Astrocyte (in vitro differentiated cells and primary cell): ENCODE results near the gene WDR37. TPM values are rescaled to one million over a fixed set of nuclear protein-coding genes. Genes with fewer than 3 reads are reported as not detected.

Experiments used
- DNase-seq: peaks from one replicate; pipeline ENCODE4 v3.0.0-alpha.2; 2010; ENCODE audit warnings: low read depth
- FAIRE-seq: peaks from 2 replicates; lab custom pipeline; 2011; peaks lifted over from hg19 to GRCh38; lab: Jason Lieb, UNC
- H2AFZ ChIP-seq: 2 replicates; pipeline ENCODE4 v1.6.0; 2012; ENCODE audit warnings: low read depth, low read length, inconsistent platforms
- H3K27ac ChIP-seq: 2 replicates; pipeline ENCODE4 v1.5.1; 2011; ENCODE audit warnings: low read depth, low read length, inconsistent platforms
- H3K27me3 ChIP-seq: 2 replicates; pipeline ENCODE4 v1.6.0; 2011; ENCODE audit warnings: low read length, inconsistent platforms; ENCODE audit not compliant: insufficient read depth
- H3K36me3 ChIP-seq: 2 replicates; pipeline ENCODE4 v1.5.1; 2011; ENCODE audit warnings: low read length, inconsistent platforms; ENCODE audit not compliant: insufficient read depth
- H3K4me1 ChIP-seq: 2 replicates; pipeline ENCODE4 v1.5.1; 2011; ENCODE audit warnings: low read length, inconsistent platforms; ENCODE audit not compliant: insufficient read depth
- H3K4me2 ChIP-seq: 2 replicates; pipeline ENCODE4 v1.6.0; 2012; ENCODE audit warnings: low read length, inconsistent platforms
- H3K4me3 ChIP-seq: 2 replicates; pipeline ENCODE4 v1.5.1; 2011; ENCODE audit warnings: low read depth, mild to moderate bottlenecking, low read length, inconsistent platforms; ENCODE audit not compliant: insufficient read depth
- H3K79me2 ChIP-seq: 2 replicates; pipeline ENCODE4 v1.6.0; 2012; ENCODE audit warnings: mild to moderate bottlenecking, low read length, inconsistent platforms; ENCODE audit not compliant: insufficient read depth
- H3K9ac ChIP-seq: 2 replicates; pipeline ENCODE4 v1.6.0; 2012; ENCODE audit warnings: mild to moderate bottlenecking, low read length, inconsistent platforms
- H3K9me3 ChIP-seq: 2 replicates; pipeline ENCODE4 v1.5.1; 2012; ENCODE audit warnings: low read depth, mild to moderate bottlenecking, low read length, inconsistent platforms; ENCODE audit not compliant: insufficient read depth
- H4K20me1 ChIP-seq: 2 replicates; pipeline ENCODE4 v1.6.0; 2012; ENCODE audit warnings: low read length, inconsistent platforms; ENCODE audit not compliant: insufficient read depth
- H3K27ac Mint-ChIP-seq: one replicate; pipeline ENCODE4 v1.8.0; 2021; ENCODE audit warnings: mild to moderate bottlenecking, mixed read lengths; ENCODE audit not compliant: unreplicated experiment
- H3K27me3 Mint-ChIP-seq: one replicate; pipeline ENCODE4 v1.8.0; 2021; ENCODE audit warnings: low read depth, mixed read lengths; ENCODE audit not compliant: unreplicated experiment
- H3K36me3 Mint-ChIP-seq: one replicate; pipeline ENCODE4 v1.8.0; 2021; ENCODE audit warnings: low read depth, mixed read lengths; ENCODE audit not compliant: unreplicated experiment
- H3K4me1 Mint-ChIP-seq: one replicate; pipeline ENCODE4 v1.8.0; 2021; ENCODE audit warnings: low read depth, mixed read lengths; ENCODE audit not compliant: unreplicated experiment
- H3K4me3 Mint-ChIP-seq: one replicate; pipeline ENCODE4 v1.8.0; 2021; ENCODE audit warnings: mild to moderate bottlenecking, moderate library complexity, mixed read lengths; ENCODE audit not compliant: unreplicated experiment
- H3K9me3 Mint-ChIP-seq: one replicate; pipeline ENCODE4 v1.8.0; 2021; ENCODE audit warnings: mild to moderate bottlenecking, mixed read lengths; ENCODE audit not compliant: unreplicated experiment
- CTCF ChIP-seq: IDR thresholded peaks from 2 replicates; pipeline ENCODE4 v1.5.1; 2011; ENCODE audit warnings: low read depth, mild to moderate bottlenecking, inconsistent platforms, low read length, moderate library complexity; ENCODE audit not compliant: insufficient read depth
- EZH2 ChIP-seq: IDR thresholded peaks from 2 replicates; pipeline ENCODE4 v1.6.1; 2012; ENCODE audit warnings: mild to moderate bottlenecking, low read length, inconsistent platforms; ENCODE audit not compliant: insufficient read depth
- total RNA-seq: library from RNA; stranded (reverse); gene quantifications from 2 replicates; pipeline ENCODE4 v1.2.1, GENCODE V29; 2021

WDR37 gene
- total RNA-seq, 1 donor from 2014 or later = 22.8 TPM

DNA sequence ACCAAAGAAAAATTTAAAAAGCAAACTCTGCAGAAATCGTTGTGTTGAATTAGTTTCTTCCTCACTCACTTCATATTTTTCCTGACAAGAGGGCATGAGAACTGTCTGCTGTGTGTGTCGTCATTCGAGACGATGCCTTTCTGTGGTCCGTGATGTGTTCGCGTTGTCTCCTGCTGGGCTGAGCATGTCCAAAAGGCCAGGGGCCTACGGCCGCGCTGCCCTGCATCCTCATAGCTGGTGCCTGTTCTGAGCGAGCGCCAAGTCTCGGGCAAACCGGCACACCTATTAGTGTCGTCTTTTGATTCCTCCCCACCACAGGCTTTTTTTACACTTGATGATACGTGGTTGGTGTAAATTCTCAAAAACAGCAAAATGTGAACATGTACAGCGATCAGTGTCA is 27.4 kb downstream of the WDR37 start:
- Histone ChIP-seq H2AFZ (no peak overlapping the region), H4K20me1 (peaks cover 33% of the 10 kb centered on the region), H3K9ac (no peak overlapping the region), H3K79me2 (peaks cover 7% of the 10 kb centered on the region), H3K27me3 (no peaks in the 10 kb centered on the region), H3K36me3 (peaks cover 68% of the 10 kb centered on the region), H3K9me3 (no peaks in the 10 kb centered on the region), H3K4me3 (no peak overlapping the region), H3K27ac (no peak overlapping the region), H3K4me2 (no peak overlapping the region), H3K4me1 (no peaks in the 10 kb centered on the region)
- H3K36me3 Mint-ChIP-seq = peaks cover 31% of the 10 kb centered on the region
- DNase-seq (no peak), FAIRE-seq (no peak)
- no peak overlapping the region for H3K27ac Mint-ChIP-seq
- H3K9me3 Mint-ChIP-seq = no peaks in the 10 kb centered on the region
- H3K4me3 Mint-ChIP-seq = no peak overlapping the region
- no peaks in the 10 kb centered on the region for H3K4me1 Mint-ChIP-seq
- no peaks in the 10 kb centered on the region for H3K27me3 Mint-ChIP-seq
- TF ChIP-seq EZH2 (no peak), CTCF (no peak)

DNA sequence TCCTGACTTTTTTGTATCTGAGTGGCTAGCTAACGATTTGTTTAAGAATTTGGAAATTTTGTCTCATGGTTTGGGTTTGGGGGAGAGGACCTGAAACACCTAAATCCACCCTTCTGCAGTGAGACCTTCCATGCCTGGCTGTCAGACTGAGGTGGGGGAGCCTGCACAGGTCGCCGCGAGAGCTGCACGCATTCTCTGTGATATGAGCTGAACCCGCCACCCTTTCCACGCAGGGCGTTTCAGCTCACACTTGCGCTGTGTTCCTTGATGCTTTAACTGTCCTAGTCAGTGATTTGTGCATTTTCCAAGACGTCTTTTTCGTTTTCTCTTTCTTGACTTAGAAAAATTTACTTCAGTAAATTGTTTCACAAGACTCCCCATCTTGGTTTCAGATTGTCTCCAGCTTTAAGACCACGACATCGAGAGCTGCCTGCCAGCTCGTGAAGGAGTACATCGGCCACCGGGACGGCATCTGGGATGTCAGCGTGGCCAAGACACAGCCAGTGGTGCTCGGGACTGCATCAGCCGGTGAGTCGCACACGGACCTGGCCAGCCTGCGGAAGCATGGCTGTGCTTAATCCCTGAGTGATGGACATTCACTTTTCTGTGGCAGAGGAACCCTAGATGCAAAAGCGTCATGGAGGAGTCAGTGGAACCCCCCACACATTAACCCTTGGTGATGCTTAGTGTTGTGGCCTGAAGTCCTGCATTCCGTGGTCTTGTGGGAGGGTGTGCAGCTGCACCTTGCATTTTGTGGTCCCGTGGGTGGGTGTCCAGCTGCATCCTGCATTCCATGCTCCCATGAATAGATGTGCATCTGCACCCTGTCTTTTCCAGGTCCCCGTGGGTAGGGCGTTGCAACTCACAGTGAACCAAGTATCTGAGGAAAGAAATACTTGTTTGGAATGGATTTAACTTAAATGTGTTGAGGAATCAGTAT is 28.1 kb downstream of the WDR37 start:
- no peaks in the 10 kb centered on the region for H3K4me1 ChIP-seq
- peak; percentile 14 for DNase-seq
- no peak overlapping the region for H2AFZ ChIP-seq
- H3K27me3 ChIP-seq = no peaks in the 10 kb centered on the region
- H3K4me2 ChIP-seq = no peak overlapping the region
- H3K36me3 ChIP-seq = peaks cover 69% of the 10 kb centered on the region
- H3K4me3 ChIP-seq = no peak overlapping the region
- Mint-ChIP-seq H3K36me3 (peaks cover 30% of the 10 kb centered on the region), H3K4me1 (no peaks in the 10 kb centered on the region), H3K27ac (no peak overlapping the region), H3K4me3 (no peak overlapping the region), H3K9me3 (no peaks in the 10 kb centered on the region), H3K27me3 (no peaks in the 10 kb centered on the region)
- peaks cover 12% of the 10 kb centered on the region for H3K79me2 ChIP-seq
- H3K27ac ChIP-seq = no peak overlapping the region
- TF ChIP-seq EZH2 (no peak), CTCF (no peak)
- no peak overlapping the region for H3K9ac ChIP-seq
- no peaks in the 10 kb centered on the region for H3K9me3 ChIP-seq
- H4K20me1 ChIP-seq = peaks cover 39% of the 10 kb centered on the region
- no peak for FAIRE-seq

DNA sequence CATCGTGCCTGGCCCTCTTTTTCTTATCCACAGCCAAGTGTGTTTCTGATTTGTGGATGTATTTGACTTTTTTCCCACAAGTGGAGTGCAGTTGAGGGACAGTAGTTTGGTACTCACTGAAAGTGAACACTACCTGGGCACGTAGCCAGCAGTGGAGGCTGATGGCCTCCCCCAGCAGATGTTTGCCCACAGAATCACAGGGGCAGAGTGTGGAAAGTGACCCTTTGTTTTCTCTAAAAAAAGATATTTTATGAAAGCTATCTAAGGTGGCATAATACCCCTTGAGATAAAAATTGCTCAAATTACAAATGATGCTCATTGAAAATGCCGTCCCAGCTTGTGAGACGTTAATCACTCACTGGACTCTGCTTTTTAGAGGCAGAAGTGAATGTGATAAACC is 29.1 kb downstream of the WDR37 start:
- H3K9me3 Mint-ChIP-seq = no peaks in the 10 kb centered on the region
- peaks cover 29% of the 10 kb centered on the region for H3K36me3 Mint-ChIP-seq
- DNase-seq (no peak), FAIRE-seq (no peak)
- H3K4me3 ChIP-seq = no peak overlapping the region
- no peaks in the 10 kb centered on the region for H3K4me1 ChIP-seq
- H3K9ac ChIP-seq = no peak overlapping the region
- H2AFZ ChIP-seq = no peak overlapping the region
- H3K27ac ChIP-seq = no peak overlapping the region
- H3K79me2 ChIP-seq = peaks cover 15% of the 10 kb centered on the region
- H3K36me3 ChIP-seq = peaks cover 67% of the 10 kb centered on the region
- H3K9me3 ChIP-seq = no peaks in the 10 kb centered on the region
- no peak overlapping the region for H3K4me2 ChIP-seq
- no peak overlapping the region for H3K27ac Mint-ChIP-seq
- no peaks in the 10 kb centered on the region for H3K27me3 ChIP-seq
- TF ChIP-seq EZH2 (no peak), CTCF (no peak)
- peaks cover 39% of the 10 kb centered on the region for H4K20me1 ChIP-seq
- H3K4me1 Mint-ChIP-seq = no peaks in the 10 kb centered on the region
- H3K27me3 Mint-ChIP-seq = no peaks in the 10 kb centered on the region
- no peak overlapping the region for H3K4me3 Mint-ChIP-seq
